Spleen (tissue), 11 donors: ENCODE results near the gene RUVBL1. TPM values are rescaled to one million over a fixed set of nuclear protein-coding genes. Genes with fewer than 3 reads are reported as not detected.

Source experiments
- DNase-seq: peaks from one replicate; pipeline ENCODE4 v3.0.0-alpha.2; 2020
- H3K27ac ChIP-seq, 8 donors: fragments of 200-600 bp; sonication (generic) in 7 of 8; 1 replicate in 4 of 8; 2 replicates in 4 of 8; pipeline versions ENCODE4 v1.5.0 to v1.8.0; 2016 to 2021; ENCODE audit warnings: inconsistent platforms in 4 of 8, mild to moderate bottlenecking in 4 of 8, moderate library complexity in 1 of 8
- H3K27me3 ChIP-seq, 7 donors: fragments of 200-600 bp; sonication (generic) in 6 of 7; replicated peaks in 1 of 7; 1 replicate in 4 of 7; 2 replicates in 3 of 7; pipeline versions ENCODE4 v1.5.0 to v1.8.0; 2016 to 2021; ENCODE audit warnings: inconsistent platforms in 3 of 7, mild to moderate bottlenecking in 1 of 7
- H3K36me3 ChIP-seq, 6 donors: fragments of 200-600 bp; sonication (generic) in 5 of 6; 1 replicate in 4 of 6; 2 replicates in 2 of 6; pipeline versions ENCODE4 v1.5.0 to v1.8.0; 2016 to 2021; ENCODE audit warnings: inconsistent platforms in 2 of 6
- H3K4me1 ChIP-seq, 6 donors: fragments of 200-600 bp; sonication (generic) in 5 of 6; 1 replicate in 3 of 6; 2 replicates in 3 of 6; pipeline versions ENCODE4 v1.5.0 to v1.8.0; 2016 to 2021; ENCODE audit warnings: inconsistent platforms in 3 of 6
- H3K4me3 ChIP-seq, 8 donors: fragments of 200-600 bp; sonication (generic) in 7 of 8; 1 replicate in 4 of 8; 2 replicates in 4 of 8; pipeline versions ENCODE4 v1.5.0 to v1.8.0; 2016 to 2021; ENCODE audit warnings: inconsistent platforms in 4 of 8, mild to moderate bottlenecking in 4 of 8, moderate library complexity in 2 of 8
- H3K9me3 ChIP-seq, 8 donors: fragments of 200-600 bp; sonication (generic) in 7 of 8; 1 replicate in 4 of 8; 2 replicates in 4 of 8; pipeline versions ENCODE4 v1.5.0 to v1.8.0; 2016 to 2021; ENCODE audit warnings: inconsistent platforms in 4 of 8
- CTCF ChIP-seq, 11 experiments: fragments of 200-600 bp in 7 of 11; fragments of 450-650 bp in 4 of 11; sonication (generic) in 4 of 11; IDR thresholded peaks in 8 of 11; conservative IDR thresholded peaks in 3 of 11; 1 replicate in 7 of 11; 2 replicates in 4 of 11; pipeline versions ENCODE4 v1.4.0 to v1.8.0; 2016 to 2021; ENCODE audit warnings: antibody characterized with exemption in 11 of 11, inconsistent platforms in 4 of 11, mild to moderate bottlenecking in 1 of 11
- POLR2A ChIP-seq, 3 donors: fragments of 450-650 bp; IDR thresholded peaks; one replicate each; pipeline ENCODE4 v1.5.1; 2017; ENCODE audit warnings: antibody characterized with exemption in 3 of 3, mild to moderate bottlenecking in 1 of 3
- POLR2AphosphoS5 ChIP-seq, 3 donors: sonication (generic); formaldehyde crosslinking; IDR thresholded peaks; one replicate each; pipeline ENCODE4 v1.5.1; 2017; ENCODE audit warnings: antibody characterized with exemption in 3 of 3
- WGBS, 5 donors: extraction: QIAGEN DNeasy Blood & Tissue Kit in 3 of 5; methylation state at CpG; one replicate each; pipeline versions ENCODE4 v1.1.5 to v1.1.7; 2013 to 2018; 5-methylcytosine and 5-hydroxymethylcytosine counted together
- intact Hi-C: fragments of 100-400 bp; cut with DNase I; formaldehyde crosslinking; loops from one replicate; pipeline ENCODE4 v1.15.0; 2023; ENCODE audit warnings: low total_unique reads
- polyA plus RNA-seq, 3 donors: library from polyadenylated mRNA; stranded (reverse); fragments of 200-250 nt; gene quantifications; one replicate each; pipeline ENCODE4 v1.2.1, GENCODE V29; 2013
- total RNA-seq, 7 donors: library from RNA; depleted of rRNA in 3 of 7; stranded (reverse); fragments of >200 nt in 3 of 7; fragmentation: NEBNext Ultra II Directional in 4 of 7; extraction: Animal tissue kit (Norgen Biotek cat#: 25700) in 4 of 7; gene quantifications; one replicate each; pipeline versions ENCODE4 v1.1.0 to v1.2.1, GENCODE V29; 2016 to 2021
- donor health status: healthy with polysubstance abuse.
- donor health status: DM: no; HTN: no; CAD: no; lungs with moderate emphysema.
- donor health status: DM: no; HTN: no; CAD: no.
- donor health status: Bipolar disorder and iron deficiency.
- donor health status: healthy.
- donor health status: DM: no; HTN: no; CAD: no.
- donor health status: DM: yes; HTN: yes; CAD: no.

RUVBL1 gene
- total and polyA plus RNA-seq, 10 donors = 21.6 to 36.4 (median 29.4) TPM

- no peak for TF ChIP-seq CTCF (IDR thresholded peaks at IDR 0.05 in 8 of 11, conservative IDR thresholded peaks at IDR 0.05 in 3 of 11)
- Histone ChIP-seq H3K9me3 (no peaks in the 10 kb centered on the region), H3K4me3 (no peak overlapping the region), H3K36me3 (peaks cover 0 to 73% (median 46%) of the 10 kb centered on the region in 6 donors), H3K4me1 (peaks cover 8 to 25% (median 20%) of the 10 kb centered on the region in 6 donors), H3K27ac (no peak overlapping the region), H3K27me3 (peaks cover 0 to 16% (median 0%) of the 10 kb centered on the region in 7 donors)
- DNase-seq = no peak
- 81 to 87% (median 84%) methylated on average over 6 of the region's 6 CpGs for WGBS, 5 donors
- intact Hi-C loops = no loop called here
Measured at GRCh38 chr3:128080323-128081080, 43.1 kb downstream of the RUVBL1 start.

GRCh38 chr3:128079823-128080222 is 43.8 kb downstream of the RUVBL1 start:
- no peak for TF ChIP-seq POLR2AphosphoS5 (IDR thresholded peaks at IDR 0.05)
- TF ChIP-seq CTCF (IDR thresholded peaks at IDR 0.05 in 8 of 11, conservative IDR thresholded peaks at IDR 0.05 in 3 of 11) = no peak
- no peak for TF ChIP-seq POLR2A (IDR thresholded peaks at IDR 0.05)
- intact Hi-C loops = no loop called here
- Histone ChIP-seq H3K36me3 (peaks cover 0 to 66% (median 40%) of the 10 kb centered on the region in 6 donors), H3K9me3 (no peaks in the 10 kb centered on the region), H3K27ac (no peak overlapping the region), H3K4me3 (no peak overlapping the region), H3K4me1 (peaks cover 8 to 31% (median 26%) of the 10 kb centered on the region in 6 donors), H3K27me3 (peaks cover 0 to 16% (median 0%) of the 10 kb centered on the region in 7 donors)
- 89 to 99% (median 95%) methylated on average over 8 to 9 of the region's 9 CpGs for WGBS, 5 donors
- no peak for DNase-seq

GRCh38 chr3:128078875-128079274 is 44.7 kb downstream of the RUVBL1 start:
- Histone ChIP-seq H3K27ac (no peak overlapping the region), H3K36me3 (peaks cover 0 to 57% (median 31%) of the 10 kb centered on the region in 6 donors), H3K4me3 (no peak overlapping the region), H3K27me3 (peaks cover 0 to 16% (median 0%) of the 10 kb centered on the region in 7 donors), H3K4me1 (peaks cover 8 to 41% (median 28%) of the 10 kb centered on the region in 6 donors), H3K9me3 (no peaks in the 10 kb centered on the region)
- DNase-seq = no peak
- intact Hi-C loops = no loop called here
- 94 to 97% (median 96%) methylated on average over 6 to 8 of the region's 8 CpGs for WGBS, 5 donors
- TF ChIP-seq CTCF (IDR thresholded peaks at IDR 0.05 in 8 of 11, conservative IDR thresholded peaks at IDR 0.05 in 3 of 11) = no peak
- no peak for TF ChIP-seq POLR2A (IDR thresholded peaks at IDR 0.05)
- TF ChIP-seq POLR2AphosphoS5 (IDR thresholded peaks at IDR 0.05) = no peak

GRCh38 chr3:128078322-128078721 is 45.3 kb downstream of the RUVBL1 start:
- 93 to 97% (median 95%) methylated on average over 5 of the region's 5 CpGs for WGBS, 5 donors
- H3K27me3 ChIP-seq = peaks cover 0 to 16% (median 0%) of the 10 kb centered on the region in 7 donors
- H3K4me1 ChIP-seq = peaks cover 8 to 46% (median 30%) of the 10 kb centered on the region in 6 donors
- DNase-seq = no peak
- H3K4me3 ChIP-seq = no peak overlapping the region
- peaks cover 0 to 56% (median 29%) of the 10 kb centered on the region in 6 donors for H3K36me3 ChIP-seq
- no peaks in the 10 kb centered on the region for H3K9me3 ChIP-seq
- intact Hi-C loops = no loop called here
- TF ChIP-seq POLR2A (IDR thresholded peaks at IDR 0.05) (no peak), POLR2AphosphoS5 (IDR thresholded peaks at IDR 0.05) (no peak), CTCF (IDR thresholded peaks at IDR 0.05 in 8 of 11, conservative IDR thresholded peaks at IDR 0.05 in 3 of 11) (no peak)
- H3K27ac ChIP-seq = no peak overlapping the region
